ENCODE measurements around the gene USP13.
A peak's percentile ranks its signal among the peaks of the same experiment; 100 is the strongest.

The USP13 gene

GRCh38 chr3:179809639-179810038 lies 156.8 kb downstream of the USP13 start:
- Histone ChIP-seq H3K36me3 (no peaks in the 10 kb centered on the region), H3K4me3 (no peak overlapping the region), H3K4me1 (no peaks in the 10 kb centered on the region), H3K27ac (no peak overlapping the region), H3K27me3 (no peaks in the 10 kb centered on the region), H3K9me3 (no peaks in the 10 kb centered on the region)
- intact Hi-C loops (cut with DNase I; ENCODE audit: low total_unique reads): no loop called here
- no peak for TF ChIP-seq CTCF (IDR thresholded peaks at IDR 0.05)
- no peak for DNase-seq

GRCh38 chr3:179811321-179812095 lies 158.7 kb downstream of the USP13 start:
- intact Hi-C loops (cut with DNase I; ENCODE audit: low total_unique reads): no loop called here
- no peak for TF ChIP-seq CTCF (IDR thresholded peaks at IDR 0.05)
- Histone ChIP-seq H3K27ac (no peak overlapping the region), H3K4me1 (no peaks in the 10 kb centered on the region), H3K4me3 (no peak overlapping the region), H3K9me3 (no peaks in the 10 kb centered on the region), H3K27me3 (no peaks in the 10 kb centered on the region), H3K36me3 (no peaks in the 10 kb centered on the region)
- DNase-seq: no peak

- Histone ChIP-seq H3K4me3 (no peak overlapping the region), H3K27ac (no peak overlapping the region), H3K4me1 (no peaks in the 10 kb centered on the region), H3K9me3 (no peaks in the 10 kb centered on the region), H3K36me3 (no peaks in the 10 kb centered on the region), H3K27me3 (no peaks in the 10 kb centered on the region)
- intact Hi-C loops (cut with DNase I; ENCODE audit: low total_unique reads): no loop called here
- TF ChIP-seq CTCF (IDR thresholded peaks at IDR 0.05): no peak
- no peak for DNase-seq
Measured at GRCh38 chr3:179812096-179812382, 159.2 kb downstream of the USP13 start.

- no peak overlapping the region for H3K27ac ChIP-seq
- intact Hi-C loops (cut with DNase I; ENCODE audit: low total_unique reads): no loop called here
- H3K4me3 ChIP-seq: no peak overlapping the region
- TF ChIP-seq CTCF (IDR thresholded peaks at IDR 0.05): no peak
- H3K4me1 ChIP-seq: no peaks in the 10 kb centered on the region
- H3K9me3 ChIP-seq: no peaks in the 10 kb centered on the region
- peak in 1 of 2 donors; percentile 49 for DNase-seq
- no peaks in the 10 kb centered on the region for H3K36me3 ChIP-seq
- no peaks in the 10 kb centered on the region for H3K27me3 ChIP-seq
Measured at GRCh38 chr3:179819379-179819778, 166.5 kb downstream of the USP13 start.

GRCh38 chr3:179822296-179822695 lies 169.5 kb downstream of the USP13 start:
- no peak for DNase-seq
- Histone ChIP-seq H3K36me3 (no peaks in the 10 kb centered on the region), H3K27ac (no peak overlapping the region), H3K9me3 (no peaks in the 10 kb centered on the region), H3K4me1 (no peaks in the 10 kb centered on the region), H3K27me3 (no peaks in the 10 kb centered on the region), H3K4me3 (no peak overlapping the region)
- TF ChIP-seq CTCF (IDR thresholded peaks at IDR 0.05): no peak
- intact Hi-C loops (cut with DNase I; ENCODE audit: low total_unique reads): no loop called here
